ENCODE measurements around the gene ABCD1. TPM values are rescaled to one million over a fixed set of nuclear protein-coding genes. Genes with fewer than 3 reads are reported as not detected.
"Not testable (repeated sequence)": the region's sequence is repeated elsewhere in the genome, so short reads cannot be mapped to it uniquely, and the experiment has no call there.

The ABCD1 gene
- total and polyA plus RNA-seq, 4 donors = 4.0 to 10.8 (median 7.6) TPM

DNA sequence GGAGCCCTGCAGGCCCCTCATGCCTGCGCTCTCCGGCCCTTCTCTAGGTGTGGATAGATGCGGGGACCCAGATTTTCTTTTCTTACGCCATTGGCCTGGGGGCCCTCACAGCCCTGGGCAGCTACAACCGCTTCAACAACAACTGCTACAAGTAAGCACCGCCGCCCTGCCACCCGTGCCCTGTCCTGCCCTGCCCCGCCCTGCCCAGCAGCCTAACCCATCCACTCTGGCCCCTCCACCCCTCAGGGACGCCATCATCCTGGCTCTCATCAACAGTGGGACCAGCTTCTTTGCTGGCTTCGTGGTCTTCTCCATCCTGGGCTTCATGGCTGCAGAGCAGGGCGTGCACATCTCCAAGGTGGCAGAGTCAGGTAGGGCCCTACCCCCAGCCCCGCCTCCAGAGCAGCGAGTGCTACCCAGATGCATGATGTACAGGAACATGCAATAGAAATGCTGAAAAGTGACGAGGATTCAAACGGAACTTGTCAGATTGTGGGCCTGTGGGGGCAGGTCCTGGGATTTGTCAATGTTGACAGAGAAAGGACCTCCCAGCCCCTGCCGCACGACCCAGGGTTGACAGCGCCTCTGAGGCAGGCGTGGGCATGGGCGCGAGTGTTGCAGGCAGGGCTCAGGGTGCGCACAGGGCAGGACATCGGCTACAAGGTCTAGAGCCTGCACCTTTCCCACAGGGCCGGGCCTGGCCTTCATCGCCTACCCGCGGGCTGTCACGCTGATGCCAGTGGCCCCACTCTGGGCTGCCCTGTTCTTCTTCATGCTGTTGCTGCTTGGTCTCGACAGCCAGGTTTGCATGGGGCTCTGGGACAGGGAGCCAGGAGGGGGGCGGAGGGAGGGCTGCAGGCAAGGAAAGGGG is 31.2 kb upstream of the ABCD1 start:
- Histone ChIP-seq H3K4me1 (ENCODE audit: control insufficient read depth in 4 of 4, insufficient read depth in 4 of 4, low read length in 3 of 4) (no peaks in the 10 kb centered on the region), H3K27ac (ENCODE audit: low read depth in 1 of 2, low read length in 2 of 2) (no peak overlapping the region), H3K9ac (ENCODE audit: low read depth in 1 of 2, low read length in 2 of 2) (no peak overlapping the region), H3K9me3 (ENCODE audit: control insufficient read depth in 4 of 4, low read length in 3 of 4) (no peaks in the 10 kb centered on the region), H3K4me3 (ENCODE audit: low read depth in 1 of 3, low read length in 3 of 3) (no peak overlapping the region), H3K36me3 (ENCODE audit: control insufficient read depth in 4 of 4, insufficient read depth in 3 of 4, low read depth in 1 of 4, low read length in 3 of 4) (no peaks in the 10 kb centered on the region), H3K27me3 (ENCODE audit: control insufficient read depth in 4 of 4, insufficient read depth in 4 of 4, low read length in 3 of 4) (no peaks in the 10 kb centered on the region)
- TF ChIP-seq HNF4G (IDR thresholded peaks at IDR 0.05) = no peak
- TF ChIP-seq HNF4A (conservative IDR thresholded peaks at IDR 0.05) = no peak
- TF ChIP-seq, protein P1, sequence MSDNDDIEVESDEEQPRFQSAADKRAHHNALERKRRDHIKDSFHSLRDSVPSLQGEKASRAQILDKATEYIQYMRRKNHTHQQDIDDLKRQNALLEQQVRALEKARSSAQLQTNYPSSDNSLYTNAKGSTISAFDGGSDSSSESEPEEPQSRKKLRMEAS (IDR thresholded peaks at IDR 0.05) = no peak
- no peak for TF ChIP-seq FOXA2 (IDR thresholded peaks at IDR 0.05)
- TF ChIP-seq, protein P2, sequence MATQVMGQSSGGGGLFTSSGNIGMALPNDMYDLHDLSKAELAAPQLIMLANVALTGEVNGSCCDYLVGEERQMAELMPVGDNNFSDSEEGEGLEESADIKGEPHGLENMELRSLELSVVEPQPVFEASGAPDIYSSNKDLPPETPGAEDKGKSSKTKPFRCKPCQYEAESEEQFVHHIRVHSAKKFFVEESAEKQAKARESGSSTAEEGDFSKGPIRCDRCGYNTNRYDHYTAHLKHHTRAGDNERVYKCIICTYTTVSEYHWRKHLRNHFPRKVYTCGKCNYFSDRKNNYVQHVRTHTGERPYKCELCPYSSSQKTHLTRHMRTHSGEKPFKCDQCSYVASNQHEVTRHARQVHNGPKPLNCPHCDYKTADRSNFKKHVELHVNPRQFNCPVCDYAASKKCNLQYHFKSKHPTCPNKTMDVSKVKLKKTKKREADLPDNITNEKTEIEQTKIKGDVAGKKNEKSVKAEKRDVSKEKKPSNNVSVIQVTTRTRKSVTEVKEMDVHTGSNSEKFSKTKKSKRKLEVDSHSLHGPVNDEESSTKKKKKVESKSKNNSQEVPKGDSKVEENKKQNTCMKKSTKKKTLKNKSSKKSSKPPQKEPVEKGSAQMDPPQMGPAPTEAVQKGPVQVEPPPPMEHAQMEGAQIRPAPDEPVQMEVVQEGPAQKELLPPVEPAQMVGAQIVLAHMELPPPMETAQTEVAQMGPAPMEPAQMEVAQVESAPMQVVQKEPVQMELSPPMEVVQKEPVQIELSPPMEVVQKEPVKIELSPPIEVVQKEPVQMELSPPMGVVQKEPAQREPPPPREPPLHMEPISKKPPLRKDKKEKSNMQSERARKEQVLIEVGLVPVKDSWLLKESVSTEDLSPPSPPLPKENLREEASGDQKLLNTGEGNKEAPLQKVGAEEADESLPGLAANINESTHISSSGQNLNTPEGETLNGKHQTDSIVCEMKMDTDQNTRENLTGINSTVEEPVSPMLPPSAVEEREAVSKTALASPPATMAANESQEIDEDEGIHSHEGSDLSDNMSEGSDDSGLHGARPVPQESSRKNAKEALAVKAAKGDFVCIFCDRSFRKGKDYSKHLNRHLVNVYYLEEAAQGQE (IDR thresholded peaks at IDR 0.05) = no peak
- 73% methylated on average over 28 of the region's 31 CpGs for WGBS
- DNase-seq (ENCODE audit: low spot score) = no peak

DNA sequence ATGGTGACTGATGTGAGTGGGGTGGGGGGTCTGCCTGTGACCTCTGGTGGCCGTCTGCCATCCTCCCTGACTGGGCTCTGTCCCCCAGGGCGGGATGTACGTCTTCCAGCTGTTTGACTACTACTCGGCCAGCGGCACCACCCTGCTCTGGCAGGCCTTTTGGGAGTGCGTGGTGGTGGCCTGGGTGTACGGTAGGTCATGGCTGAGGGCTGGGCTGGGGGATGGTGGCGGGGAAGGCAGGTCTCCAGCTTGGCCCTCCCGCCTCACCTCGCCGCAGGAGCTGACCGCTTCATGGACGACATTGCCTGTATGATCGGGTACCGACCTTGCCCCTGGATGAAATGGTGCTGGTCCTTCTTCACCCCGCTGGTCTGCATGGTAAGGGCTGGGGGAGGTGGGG is 30.4 kb upstream of the ABCD1 start:
- not testable (repeated sequence) for H3K27me3 ChIP-seq (ENCODE audit: control insufficient read depth in 4 of 4, insufficient read depth in 4 of 4, low read length in 3 of 4); H3K4me1 ChIP-seq (ENCODE audit: control insufficient read depth in 4 of 4, insufficient read depth in 4 of 4, low read length in 3 of 4); H3K9me3 ChIP-seq (ENCODE audit: control insufficient read depth in 4 of 4, low read length in 3 of 4); H3K36me3 ChIP-seq (ENCODE audit: control insufficient read depth in 4 of 4, insufficient read depth in 3 of 4, low read depth in 1 of 4, low read length in 3 of 4); DNase-seq (ENCODE audit: low spot score); H3K27ac ChIP-seq (ENCODE audit: low read depth in 1 of 2, low read length in 2 of 2); H3K9ac ChIP-seq (ENCODE audit: low read depth in 1 of 2, low read length in 2 of 2); H3K4me3 ChIP-seq (ENCODE audit: low read depth in 1 of 3, low read length in 3 of 3)
- WGBS = 82% methylated on average over 16 of the region's 16 CpGs

DNA sequence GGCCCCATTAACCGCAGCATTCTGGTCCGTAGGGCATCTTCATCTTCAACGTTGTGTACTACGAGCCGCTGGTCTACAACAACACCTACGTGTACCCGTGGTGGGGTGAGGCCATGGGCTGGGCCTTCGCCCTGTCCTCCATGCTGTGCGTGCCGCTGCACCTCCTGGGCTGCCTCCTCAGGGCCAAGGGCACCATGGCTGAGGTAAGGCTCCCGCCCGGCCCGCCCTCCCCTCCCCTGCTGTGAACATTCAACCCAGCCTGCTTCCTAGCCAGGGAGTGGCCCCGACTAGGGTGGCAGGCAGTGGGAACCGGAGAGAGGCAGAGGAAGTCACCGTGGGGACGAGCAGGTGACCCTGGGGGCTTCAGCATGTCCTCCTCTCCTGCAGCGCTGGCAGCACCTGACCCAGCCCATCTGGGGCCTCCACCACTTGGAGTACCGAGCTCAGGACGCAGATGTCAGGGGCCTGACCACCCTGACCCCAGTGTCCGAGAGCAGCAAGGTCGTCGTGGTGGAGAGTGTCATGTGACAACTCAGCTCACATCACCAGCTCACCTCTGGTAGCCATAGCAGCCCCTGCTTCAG is 29.9 kb upstream of the ABCD1 start:
- WGBS = 89% methylated on average over 23 of the region's 23 CpGs
- no peak overlapping the region for H3K27ac ChIP-seq (ENCODE audit: low read depth in 1 of 2, low read length in 2 of 2)
- no peaks in the 10 kb centered on the region for H3K36me3 ChIP-seq (ENCODE audit: control insufficient read depth in 4 of 4, insufficient read depth in 3 of 4, low read depth in 1 of 4, low read length in 3 of 4)
- H3K9me3 ChIP-seq (ENCODE audit: control insufficient read depth in 4 of 4, low read length in 3 of 4) = no peaks in the 10 kb centered on the region
- no peaks in the 10 kb centered on the region for H3K27me3 ChIP-seq (ENCODE audit: control insufficient read depth in 4 of 4, insufficient read depth in 4 of 4, low read length in 3 of 4)
- TF ChIP-seq SP1 (IDR thresholded peaks at IDR 0.05) = no peak
- TF ChIP-seq, protein P3, sequence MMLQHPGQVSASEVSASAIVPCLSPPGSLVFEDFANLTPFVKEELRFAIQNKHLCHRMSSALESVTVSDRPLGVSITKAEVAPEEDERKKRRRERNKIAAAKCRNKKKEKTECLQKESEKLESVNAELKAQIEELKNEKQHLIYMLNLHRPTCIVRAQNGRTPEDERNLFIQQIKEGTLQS (IDR thresholded peaks at IDR 0.05) = no peak
- no peak for TF ChIP-seq HNF4A (conservative IDR thresholded peaks at IDR 0.05)
- TF ChIP-seq HNF4G (IDR thresholded peaks at IDR 0.05) = no peak
- TF ChIP-seq GABPA (IDR thresholded peaks at IDR 0.05 in 1 of 2, conservative IDR thresholded peaks at IDR 0.05 in 1 of 2) = no peak
- no peak for TF ChIP-seq YY1 (IDR thresholded peaks at IDR 0.05)
- no peak for TF ChIP-seq RAD21 (IDR thresholded peaks at IDR 0.05)
- H3K9ac ChIP-seq (ENCODE audit: low read depth in 1 of 2, low read length in 2 of 2) = no peak overlapping the region
- no peaks in the 10 kb centered on the region for H3K4me1 ChIP-seq (ENCODE audit: control insufficient read depth in 4 of 4, insufficient read depth in 4 of 4, low read length in 3 of 4)
- no peak overlapping the region for H3K4me3 ChIP-seq (ENCODE audit: low read depth in 1 of 3, low read length in 3 of 3)
- no peak for DNase-seq (ENCODE audit: low spot score)

All from liver (tissue), 9 donors.